GM18508 (cell line): ENCODE data around the gene HOXA7.

ENCODE experiments used
- ATAC-seq: cut with Tn5 transposase; IDR thresholded peaks from one replicate; pipeline ENCODE4 v1.9.1; 2021; ENCODE audit warnings: moderate number of reproducible peaks; ENCODE audit not compliant: insufficient read depth, unreplicated experiment

HOXA7 gene

DNA sequence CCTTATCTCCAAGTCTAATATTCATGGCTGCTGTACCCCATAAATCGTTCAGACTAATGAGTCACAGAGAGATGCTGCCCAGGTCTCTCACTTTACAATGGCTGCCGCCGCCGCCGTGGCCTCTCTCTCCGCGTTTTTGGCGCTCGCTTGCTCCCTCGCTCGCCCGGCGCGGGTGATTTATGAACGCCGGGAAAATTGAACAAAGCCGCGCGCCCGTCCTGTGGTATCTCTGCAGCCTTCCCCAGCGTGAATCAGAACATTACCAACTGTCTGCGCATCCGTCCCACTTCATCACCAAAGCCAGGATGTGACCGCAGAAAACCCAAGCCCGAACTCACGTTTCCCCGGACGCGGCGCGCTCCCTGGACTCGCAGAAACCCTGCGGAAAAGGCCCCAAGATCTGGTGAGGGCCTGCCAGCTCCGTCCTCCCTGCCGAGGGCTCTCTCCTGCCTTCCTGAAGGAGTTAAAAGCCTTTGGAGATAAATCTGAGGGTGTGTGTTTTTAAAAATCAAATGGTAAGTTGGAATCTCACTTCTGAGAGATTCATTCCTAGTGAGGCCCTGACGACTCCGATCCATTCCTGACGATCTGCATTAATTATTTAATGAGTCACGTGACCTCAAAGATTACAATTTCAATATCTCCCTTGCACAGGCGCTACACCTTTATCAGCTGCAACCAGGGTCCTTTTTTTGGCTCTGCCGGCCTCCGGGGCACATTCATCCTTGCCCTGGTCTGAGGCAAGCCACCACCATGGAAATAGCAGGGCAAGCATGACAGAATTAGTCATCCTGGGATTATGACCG lies 32.2 kb downstream of the HOXA7 start:
- no peak for ATAC-seq

DNA sequence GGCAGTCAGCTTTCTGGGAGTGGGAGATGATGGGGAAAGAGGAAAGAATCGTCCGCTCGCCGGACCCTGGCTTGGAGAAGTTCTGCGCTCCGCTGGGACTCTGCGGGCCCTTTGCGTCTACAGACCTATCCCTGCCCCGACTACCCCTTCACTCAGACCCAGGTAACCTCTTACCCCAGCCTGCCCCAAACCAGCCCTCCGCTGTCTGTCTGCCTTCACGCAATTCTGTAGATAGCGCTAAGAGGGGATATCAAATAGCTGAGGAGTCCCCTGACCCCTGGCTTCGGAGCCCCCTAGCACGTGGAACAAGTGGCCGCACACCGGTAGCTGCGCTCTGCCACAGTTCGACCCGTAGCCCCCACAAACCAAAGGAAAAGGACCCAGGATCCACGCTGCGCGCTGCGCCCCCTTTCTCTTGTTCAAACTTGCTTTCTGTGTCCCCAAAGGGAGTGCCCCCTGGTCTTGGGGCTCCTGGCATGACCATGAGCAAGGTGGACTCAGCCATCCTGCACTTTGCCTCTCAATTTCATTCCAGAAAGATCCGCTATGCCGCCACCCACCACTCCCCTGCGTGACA lies 32.9 kb downstream of the HOXA7 start:
- no peak for ATAC-seq

DNA sequence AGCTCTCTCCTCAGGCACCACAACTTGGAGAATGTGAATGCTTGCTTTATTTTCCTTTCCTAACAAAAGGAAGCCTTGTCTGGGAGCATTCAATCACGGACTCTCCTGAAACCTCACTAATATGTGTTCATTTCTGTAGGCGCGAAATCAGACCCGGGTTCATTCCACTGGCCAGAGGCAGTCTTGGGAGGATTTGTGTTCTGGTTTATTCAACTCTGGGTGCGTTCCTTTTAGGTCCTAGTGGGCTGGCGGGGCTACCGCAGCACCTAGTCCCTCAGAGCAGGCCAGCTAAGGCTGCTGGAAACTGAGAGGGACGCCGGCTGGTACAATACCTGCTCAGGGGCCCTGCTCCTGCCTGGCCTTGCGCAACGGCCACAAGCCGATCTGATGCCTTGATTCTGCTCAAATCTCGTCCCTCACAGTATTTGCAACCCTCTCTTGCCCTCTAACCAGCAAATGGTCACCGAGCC lies 33.4 kb downstream of the HOXA7 start:
- ATAC-seq = no peak

DNA sequence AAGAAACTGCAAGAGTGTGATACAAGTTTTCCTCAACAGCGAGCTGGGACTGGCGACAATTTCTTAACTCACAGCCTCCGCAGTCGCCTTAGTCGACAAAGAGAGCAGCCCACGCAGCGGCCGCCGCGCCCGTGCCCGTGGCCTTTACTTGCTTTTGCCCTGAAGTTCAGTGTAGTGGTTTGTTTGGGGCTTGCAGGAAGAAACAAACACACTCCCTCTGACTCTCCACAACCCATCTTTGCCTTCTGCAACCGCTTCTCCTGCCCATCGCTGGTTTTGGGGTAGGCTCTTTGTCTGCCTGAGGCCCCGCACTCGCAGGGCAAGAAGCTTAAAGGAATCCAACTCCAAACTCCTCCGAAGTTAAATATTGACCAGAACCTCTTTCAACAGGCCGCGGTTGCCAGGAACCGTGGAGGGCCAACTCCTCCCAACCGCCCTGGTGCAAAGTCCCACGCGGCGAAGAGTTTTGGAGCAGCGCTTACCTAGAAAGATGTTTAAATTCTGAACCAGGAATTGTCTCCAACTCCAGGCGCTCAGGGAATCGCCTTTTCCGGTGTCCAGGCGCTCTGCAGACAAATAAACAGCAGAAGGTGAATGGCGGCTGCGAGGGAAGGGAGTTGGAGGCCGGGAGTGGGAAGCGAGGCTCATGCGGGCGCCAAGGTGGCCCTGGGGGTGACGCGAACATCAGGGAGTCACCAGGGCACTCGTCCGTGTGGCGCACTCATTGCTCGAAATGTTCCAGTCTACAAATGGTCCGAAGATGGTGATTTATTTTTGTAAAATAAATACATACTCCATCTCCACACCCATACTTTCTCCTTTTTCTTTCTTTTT lies 34.2 kb downstream of the HOXA7 start:
- no peak for ATAC-seq

DNA sequence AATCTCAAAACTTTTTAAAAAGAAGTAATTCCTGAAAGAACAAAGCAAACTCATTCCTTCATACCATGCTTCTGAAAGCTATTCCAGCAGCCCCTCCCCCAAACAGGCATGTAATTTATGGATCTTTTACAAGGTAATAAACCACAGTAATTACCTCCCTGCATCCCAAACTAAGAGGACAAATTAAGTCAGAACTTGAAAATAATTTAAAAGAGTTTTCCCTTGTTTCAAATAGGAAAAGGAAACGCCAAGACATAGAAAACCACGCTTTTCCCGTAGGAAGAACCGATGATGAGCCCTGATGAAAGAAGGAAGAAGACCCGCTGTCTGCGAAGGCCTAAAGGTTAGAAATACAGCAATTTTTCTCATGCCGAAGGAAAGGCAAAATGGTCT lies 34.8 kb downstream of the HOXA7 start:
- ATAC-seq = no peak

DNA sequence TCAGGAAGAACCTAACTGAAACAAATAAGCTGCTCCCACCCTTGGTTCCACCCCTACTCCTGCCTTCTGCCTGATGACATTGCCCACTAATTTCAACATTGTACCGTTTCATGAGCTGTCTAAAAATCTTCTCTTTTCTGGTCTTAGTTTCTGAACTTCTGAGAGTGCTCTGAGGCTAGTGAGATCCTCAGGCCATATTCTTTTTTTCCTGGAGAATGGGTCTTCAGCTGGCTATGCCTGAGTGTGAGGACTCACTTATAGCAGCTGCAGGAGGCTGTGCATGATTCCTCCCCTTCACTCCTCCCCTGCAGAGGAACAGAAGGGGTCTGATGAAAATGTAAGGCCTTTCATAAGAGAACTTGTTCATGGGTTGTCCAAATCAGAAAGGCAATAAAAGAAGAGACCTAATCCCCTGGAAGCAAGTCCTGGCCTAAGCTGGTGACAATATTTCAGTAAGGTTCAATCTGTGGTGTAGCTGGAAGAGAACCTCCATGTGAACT lies 37.0 kb downstream of the HOXA7 start:
- ATAC-seq = no peak

DNA sequence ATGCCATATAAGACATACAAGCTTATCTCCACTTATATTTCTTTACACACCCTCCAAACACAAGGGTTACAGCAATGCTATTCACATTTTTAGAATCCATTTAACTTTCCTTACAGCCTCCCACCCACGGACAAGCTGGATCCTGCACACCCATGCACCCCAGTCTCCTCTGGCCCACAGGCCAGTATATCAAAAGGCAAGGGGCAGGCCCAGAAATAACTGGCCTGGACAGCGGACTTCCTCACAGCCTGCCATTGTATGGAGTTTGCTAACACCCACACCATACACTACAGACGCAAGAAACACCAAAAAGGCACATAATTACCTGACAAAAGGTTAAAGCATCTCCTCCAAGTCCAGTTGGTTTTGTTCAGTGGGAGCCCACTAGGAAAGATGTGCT lies 37.9 kb downstream of the HOXA7 start:
- ATAC-seq = no peak

DNA sequence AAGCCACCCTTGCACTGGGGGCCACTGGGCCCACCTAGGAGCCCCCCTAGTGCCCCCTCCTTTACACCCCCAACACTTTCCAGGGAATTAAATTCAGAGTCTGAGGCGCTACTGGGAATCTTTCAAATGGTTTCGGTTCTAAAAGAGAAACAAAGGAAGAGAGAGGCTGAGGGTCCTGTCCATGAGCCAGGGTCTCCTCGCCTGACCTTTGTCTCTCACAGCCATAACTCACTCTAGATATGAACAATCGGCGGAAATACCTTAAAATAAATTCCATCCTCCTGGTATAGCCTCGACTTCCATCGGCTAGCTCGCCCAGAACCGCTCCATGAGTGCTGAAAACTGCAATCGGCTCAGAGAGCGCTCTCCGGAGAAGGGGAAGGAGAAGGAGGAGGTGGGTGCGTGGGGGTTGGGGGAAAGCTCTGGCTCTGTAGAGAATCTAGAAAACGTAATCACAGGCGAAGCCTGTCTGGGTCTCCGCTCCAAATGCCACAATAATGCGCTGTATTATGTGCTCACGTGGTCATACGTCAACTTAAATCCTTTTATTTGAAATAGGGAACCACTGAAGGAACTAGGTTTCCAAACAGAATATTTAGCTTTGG lies 38.5 kb downstream of the HOXA7 start:
- no peak for ATAC-seq

DNA sequence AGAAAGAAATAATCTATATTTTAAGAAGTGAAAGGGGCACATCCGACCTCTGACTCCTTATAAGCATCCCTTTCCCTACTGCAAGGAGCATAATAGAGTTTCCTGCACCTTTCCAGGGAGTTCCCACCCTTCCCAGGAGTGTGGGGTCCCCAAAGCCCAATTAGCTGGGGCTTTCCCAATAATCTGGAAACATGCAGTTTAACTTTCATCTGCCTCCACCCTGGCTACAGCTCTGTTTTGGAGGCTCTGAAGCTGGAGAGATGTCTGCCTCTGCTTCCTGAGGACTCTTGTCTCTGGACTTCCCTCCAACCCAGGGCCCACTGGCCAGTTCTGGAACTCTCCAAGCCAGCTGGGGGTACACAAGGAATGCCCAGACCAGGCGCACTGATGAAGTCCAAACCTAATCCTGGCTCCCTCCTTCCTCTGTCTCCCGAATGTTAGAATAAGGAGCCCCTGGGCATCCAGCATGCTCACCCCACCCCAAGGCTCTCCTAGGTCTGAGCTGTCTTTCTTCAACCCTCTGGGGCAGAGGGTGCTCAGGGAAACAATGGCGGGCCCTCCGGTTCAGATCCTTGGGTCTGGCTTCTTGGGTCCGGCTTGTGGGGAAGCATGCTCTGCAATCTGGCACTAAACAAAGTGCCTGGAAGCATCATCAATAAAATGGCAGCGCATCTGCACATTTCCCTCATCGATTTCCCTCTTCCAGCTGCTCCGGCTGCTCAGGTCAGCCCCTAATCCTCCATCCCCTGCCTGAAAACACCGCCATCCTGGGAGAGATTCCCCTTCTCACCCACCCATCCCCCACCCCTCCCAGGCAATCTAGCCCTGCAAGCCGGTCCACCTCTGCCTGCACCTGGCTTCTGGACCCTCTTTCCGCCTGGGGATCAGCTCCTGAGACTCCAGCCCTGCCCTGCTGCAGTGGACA lies 39.3 kb downstream of the HOXA7 start:
- ATAC-seq = no peak

DNA sequence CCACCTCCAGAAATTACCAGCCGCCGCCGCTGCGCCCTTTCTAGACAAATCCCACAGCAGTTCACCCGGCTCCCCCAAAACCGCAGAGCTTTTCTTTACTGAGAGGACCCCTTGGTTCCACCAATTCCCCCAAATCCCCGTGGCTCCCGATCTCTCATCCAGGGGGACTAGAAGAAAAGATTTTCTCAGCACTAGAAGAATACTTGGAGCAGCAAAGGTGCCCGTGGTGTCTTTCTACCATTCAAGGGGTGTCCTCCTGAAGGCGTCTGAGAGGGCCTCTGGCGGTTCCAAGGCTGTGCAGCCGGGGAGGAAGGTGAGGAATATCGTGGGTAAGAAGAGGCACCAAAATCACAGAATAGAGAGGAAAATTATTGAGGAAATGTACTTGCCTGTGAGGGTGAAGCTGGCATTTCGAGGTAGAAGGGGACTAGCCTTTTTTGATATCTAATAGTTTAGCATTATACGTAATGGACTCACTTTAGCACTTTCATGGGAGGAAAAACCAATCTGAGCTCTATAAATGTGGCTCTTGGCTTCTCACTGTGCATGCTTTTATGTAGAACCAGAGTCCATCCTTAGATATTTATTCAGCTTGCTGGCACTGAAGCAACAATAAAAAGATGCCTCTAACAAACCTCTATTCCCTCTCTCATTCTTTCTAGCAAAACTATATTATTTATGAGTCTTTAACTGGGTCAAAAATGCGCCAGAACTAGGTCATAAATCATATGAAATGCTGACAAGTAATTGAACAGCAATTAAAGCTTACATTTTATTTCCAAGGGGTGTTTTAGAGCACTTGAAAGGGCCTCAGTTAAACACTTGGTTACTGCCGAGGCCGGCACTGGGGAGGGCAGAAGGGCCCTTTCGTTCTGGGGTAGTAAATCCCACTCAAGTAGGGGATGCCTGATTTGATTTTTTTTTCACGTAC lies 40.2 kb downstream of the HOXA7 start:
- ATAC-seq = no peak

DNA sequence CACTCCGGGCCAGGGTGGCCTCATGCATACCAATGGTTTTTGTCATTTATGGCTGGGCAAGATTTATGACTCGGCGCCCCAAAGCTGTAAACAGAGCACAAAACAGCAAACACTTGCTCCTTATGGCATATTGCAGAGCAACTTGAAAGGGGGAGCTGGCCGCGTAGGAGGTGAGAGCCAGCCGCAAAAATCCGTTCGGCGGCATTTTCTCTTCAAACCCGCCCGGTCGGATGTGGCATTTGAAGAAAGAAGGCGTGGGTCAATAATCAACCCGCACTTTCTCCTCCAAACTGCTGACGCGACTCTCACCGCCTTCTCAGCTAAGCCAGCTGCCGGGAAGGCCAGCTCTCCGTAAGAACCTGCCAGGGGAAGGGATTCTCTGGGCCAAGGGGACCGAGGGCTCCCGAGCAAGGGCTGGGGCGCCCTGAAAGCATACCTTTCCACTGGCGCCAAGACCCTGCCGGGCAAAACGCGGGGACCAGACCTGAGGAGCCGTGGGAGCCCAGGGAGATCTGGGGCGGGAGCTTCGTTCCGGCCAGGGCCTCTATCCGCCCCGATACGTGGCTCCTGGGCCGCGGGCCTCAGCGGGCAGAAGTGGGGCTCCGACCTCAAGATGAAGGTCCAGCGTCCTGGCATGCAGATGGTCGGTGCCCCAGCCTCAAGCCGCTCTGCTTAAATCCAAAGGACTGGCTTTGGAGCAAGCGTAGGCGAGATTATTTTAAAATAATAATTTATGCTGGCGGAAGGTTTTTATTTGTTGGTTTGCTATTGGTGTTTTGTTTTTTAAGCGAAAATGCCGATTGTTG lies 41.1 kb downstream of the HOXA7 start:
- ATAC-seq = no peak

DNA sequence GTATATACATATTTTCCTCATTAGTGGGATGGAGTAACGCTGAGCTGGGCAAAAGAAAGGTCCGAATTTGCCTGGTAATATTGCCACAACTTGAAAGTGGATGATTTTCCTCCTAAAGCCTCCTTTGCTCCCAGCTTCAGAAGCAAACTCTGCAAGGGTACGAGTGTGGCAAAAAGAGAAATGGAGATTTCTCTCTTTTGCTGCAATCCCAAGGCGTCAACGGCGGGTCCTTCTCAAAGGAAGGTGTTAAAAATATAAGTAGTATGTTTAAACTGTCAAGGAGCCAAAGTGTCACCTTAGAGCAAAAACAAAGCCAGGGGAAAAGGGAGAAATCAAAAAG lies 41.6 kb downstream of the HOXA7 start:
- no peak for ATAC-seq

DNA sequence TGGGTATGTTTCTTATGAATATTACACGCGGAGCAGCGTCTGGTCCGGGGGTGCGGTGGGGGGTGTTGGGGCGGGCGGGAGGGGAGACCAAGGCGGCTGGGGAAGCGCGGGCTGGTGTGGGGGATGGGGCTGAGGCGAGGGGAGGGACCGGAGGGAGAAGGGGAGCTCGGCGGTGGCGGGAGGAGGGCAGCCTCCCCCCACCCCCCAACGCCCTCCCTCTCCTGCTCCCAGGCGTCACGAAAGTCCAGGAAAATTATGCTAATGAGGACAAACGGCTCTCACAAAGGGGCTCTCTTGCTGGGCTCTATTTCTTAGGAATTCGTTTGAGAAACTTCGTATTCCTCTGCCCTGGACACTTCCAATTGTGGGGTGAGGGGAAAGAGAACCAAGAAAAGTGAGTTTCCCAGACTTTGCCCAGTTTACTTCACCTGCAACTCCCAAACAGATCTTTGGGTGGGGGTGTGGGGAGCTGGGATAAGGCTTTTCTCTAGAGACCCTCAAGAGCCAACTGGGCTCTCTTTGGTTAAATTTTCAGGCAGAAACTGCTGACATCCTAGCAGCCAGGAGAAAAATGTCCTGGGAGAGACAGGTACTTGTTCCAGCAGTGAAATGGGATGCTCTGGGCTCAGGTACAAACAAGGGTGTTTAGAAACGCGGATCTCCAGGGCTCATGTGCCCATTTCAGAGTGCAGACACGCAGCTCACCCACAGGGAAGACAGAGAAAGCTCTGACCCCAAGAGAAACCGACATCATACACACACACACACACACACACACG lies 42.3 kb downstream of the HOXA7 start:
- no peak for ATAC-seq

DNA sequence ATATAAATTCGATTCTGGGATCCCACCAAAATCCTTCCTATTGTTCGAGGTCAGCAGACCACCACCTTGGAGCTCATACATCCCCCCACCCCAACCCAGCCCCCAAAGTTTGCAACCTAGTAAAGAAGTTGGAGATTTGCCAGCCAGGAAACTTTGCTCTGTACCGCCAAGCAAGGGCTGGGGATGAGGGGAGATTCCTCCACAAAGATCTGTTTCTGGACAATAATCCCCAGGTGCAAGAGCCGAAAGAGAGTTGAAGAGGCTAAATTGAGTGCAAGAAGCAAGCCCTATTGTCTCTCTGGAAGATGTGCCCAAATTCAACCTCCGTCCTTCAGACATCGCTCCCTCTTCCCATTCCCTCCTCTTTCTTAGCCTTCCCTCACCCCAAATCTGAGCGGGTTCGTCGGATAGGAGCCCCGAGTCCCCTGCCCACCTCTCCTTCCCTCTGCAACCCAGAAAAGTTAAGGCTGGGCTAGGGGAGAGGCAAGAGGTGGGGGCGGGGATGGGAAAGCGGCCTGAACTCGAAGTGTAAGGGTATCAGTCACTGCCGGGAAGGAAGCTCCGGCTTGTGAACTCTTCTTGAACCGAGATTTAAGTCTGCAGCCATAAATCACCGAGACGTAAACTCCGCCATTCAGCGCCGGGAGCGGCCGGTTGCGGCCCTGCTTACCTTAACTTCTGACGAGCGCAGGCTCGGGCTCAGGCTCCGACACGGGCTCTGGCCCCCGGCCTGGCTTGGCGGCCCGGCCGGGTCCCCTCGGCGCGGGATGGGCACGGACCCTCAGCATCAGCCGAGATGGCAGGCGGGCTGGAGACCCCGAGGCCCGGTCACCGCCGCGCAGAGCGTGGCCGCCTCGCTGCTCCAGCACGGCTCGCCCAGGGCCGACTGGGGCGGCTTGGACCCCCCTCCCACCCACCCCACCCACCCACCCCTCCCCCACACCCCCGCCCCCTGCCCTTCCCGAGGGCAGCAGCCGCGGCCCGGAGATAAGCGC lies 43.2 kb downstream of the HOXA7 start:
- no peak for ATAC-seq

DNA sequence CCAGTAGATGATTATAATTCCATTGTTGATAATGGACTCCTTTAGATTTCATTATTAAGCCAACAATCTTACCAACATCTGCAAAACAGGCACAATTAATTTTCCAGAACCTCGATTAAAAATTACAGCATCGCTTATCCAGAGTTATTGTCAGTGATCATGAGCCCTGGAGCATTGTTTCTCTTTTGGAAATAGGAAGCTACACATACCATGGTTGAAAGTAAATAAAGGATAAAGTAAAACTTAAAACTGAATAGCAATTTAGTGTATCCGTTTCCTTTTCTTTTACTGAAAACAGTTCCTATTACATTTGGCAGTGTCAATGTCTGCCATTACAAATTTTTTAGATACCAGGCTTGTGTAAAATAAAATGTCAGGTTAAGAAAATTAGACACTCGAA lies 44.1 kb downstream of the HOXA7 start:
- ATAC-seq = no peak

DNA sequence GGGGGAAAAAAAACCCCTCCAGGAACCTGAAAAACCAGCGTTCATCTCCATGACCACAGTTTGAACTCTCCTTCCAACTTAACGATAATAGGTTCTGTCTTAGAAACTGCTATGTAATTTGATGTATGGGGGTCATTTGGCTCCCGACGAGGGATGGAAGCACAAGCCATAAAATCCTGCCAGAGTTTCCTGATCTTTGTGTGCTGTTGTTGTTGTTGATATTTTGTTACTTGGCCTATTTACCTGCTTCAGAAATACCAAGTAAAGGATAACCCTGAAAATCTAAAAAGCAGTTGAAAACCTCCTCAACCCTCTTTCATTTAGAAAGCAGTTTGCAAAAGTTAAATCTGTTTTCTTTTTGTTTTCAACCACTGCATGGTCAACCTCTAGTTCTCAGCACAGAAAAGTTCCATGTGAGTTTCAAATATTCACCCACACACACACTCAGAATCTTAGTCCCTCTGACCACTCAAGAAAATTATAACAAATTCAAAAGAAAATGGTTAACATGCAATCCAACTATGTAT lies 44.7 kb downstream of the HOXA7 start:
- no peak for ATAC-seq
